ENCODE measurements around the gene TBCEL.
"Not testable (repeated sequence)": the region's sequence is repeated elsewhere in the genome, so short reads cannot be mapped to it uniquely, and the experiment has no call there.

Gene TBCEL

DNA sequence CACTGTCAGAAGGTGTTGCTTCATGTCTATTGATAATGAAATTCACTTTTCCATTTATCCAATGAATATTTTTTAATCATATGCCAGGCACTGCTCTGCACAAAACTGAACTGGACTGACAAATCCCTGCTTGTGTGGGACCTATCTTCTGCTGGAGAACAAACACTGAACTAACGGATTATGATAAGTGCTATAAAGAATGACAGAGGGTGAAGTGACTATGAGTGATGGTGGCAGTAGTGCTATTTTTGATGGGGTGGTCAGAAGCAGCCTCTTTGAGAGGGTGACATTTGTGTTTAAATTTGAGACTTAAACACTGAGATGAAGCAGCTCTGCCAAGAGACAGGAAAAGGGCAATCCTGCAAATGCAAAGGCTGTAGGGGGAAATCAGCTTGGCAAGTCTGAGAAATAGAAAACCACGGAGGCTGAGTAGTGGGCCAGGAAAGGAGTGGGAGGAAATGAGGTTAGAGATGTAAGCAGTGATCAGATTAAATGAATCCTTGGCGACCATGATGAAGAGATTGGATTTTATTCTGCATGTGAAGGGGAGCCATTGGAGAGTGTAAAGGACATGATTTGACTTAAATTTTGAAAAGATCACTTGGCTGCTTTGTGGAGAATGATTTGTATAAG is 6.0 kb downstream of the TBCEL start:
- no peak for DNase-seq

- DNase-seq, result no peak
Observed at GRCh38 chr11:121031167-121031566, 7.3 kb downstream of the TBCEL start.

GRCh38 chr11:121031648-121032047 is 7.7 kb downstream of the TBCEL start:
- not testable (repeated sequence) for DNase-seq

GRCh38 chr11:121032546-121032945 is 8.6 kb downstream of the TBCEL start:
- DNase-seq, result no peak

- DNase-seq, result no peak
Observed at GRCh38 chr11:121033635-121034034, 9.7 kb downstream of the TBCEL start.

GRCh38 chr11:121035169-121035755 is 11.4 kb downstream of the TBCEL start:
- peak; percentile 14 for DNase-seq

DNA sequence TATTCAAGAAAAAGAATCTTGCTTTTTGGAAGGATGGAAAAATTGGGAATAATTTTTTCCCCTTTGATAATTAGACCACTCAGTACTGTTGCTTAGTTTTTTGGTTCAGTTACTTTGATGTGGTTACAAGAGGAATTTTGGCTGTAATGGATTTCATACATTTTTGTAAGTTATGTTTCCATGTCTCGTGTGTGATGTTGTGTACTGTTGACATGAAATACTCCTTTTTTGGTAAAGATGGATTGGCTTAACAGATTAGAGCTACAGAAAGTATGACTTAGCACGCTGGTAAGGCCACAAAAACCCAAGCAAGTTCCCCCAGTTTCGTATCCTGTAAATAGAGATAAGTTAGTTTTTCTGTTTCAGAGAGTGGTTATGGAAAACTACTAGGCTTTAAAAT is 11.9 kb downstream of the TBCEL start:
- DNase-seq, result no peak

- no peak for DNase-seq
Observed at GRCh38 chr11:121037016-121037415, 13.1 kb downstream of the TBCEL start.

GRCh38 chr11:121038648-121039409 is 14.9 kb downstream of the TBCEL start:
- no peak for DNase-seq

- no peak for DNase-seq
Observed at GRCh38 chr11:121039971-121040613, 16.2 kb downstream of the TBCEL start.

- DNase-seq, result no peak
Observed at GRCh38 chr11:121040614-121041002, 16.7 kb downstream of the TBCEL start.

DNA sequence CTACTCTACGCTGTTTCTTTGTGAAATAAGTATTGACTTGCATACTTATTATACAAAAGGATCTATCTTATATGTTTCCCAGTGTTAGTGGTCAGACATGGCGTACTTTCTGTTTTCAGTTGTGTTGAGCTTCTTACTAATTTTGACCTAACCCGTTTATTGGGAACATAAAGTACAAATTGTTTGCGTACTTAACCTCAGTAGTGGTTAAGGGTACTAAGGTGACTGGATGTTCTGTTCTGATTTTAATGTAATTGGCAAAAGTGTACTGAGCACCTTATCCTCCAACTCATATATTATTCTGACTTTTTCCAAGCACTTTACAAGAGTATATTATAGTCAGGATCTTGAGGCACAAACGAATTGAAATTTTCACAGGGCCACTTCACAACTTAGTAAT is 17.2 kb downstream of the TBCEL start:
- no peak for DNase-seq

DNA sequence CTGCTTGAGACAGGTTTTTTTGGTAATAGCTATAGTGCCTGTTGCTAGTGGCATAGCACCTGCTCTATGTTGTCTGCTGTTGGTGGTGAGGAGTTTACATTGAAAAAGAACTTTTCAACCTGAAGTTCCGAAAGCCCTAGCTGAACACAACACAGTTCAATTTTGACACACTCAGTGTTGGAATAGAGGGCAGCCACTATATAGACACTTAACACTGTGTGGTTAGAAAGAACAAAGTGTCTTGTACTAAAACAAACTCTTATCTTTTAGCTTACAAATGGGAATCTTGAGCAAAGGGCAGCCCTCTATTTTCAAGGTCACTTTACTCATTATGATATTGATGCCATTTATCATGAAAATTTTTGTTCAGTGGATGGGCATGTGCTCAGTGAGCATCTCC is 18.4 kb downstream of the TBCEL start:
- DNase-seq, result no peak

GRCh38 chr11:121047926-121048325 is 24.0 kb downstream of the TBCEL start:
- DNase-seq, result no peak

GRCh38 chr11:121048464-121049233 is 24.7 kb downstream of the TBCEL start:
- no peak for DNase-seq

DNA sequence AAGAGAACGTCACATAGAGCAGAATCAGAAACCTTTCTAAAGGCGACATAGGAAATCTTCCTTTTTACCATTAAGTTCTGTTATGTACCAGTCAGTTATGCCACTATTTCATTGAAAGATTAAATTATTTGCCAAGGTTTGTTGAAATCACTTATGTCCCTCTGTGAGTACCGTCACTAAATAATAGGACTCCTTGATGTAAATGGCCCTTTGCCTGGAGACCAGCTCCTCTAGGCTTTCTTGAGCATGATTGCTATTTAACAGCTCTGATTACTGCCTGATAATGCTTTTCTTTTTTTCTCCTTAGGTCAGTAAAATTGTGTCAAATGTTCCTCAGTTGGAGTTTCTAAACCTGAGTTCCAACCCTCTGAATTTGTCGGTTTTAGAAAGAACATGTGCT is 29.3 kb downstream of the TBCEL start:
- no peak for DNase-seq

- no peak for DNase-seq
Observed at GRCh38 chr11:121054266-121054665, 30.4 kb downstream of the TBCEL start.

DNA sequence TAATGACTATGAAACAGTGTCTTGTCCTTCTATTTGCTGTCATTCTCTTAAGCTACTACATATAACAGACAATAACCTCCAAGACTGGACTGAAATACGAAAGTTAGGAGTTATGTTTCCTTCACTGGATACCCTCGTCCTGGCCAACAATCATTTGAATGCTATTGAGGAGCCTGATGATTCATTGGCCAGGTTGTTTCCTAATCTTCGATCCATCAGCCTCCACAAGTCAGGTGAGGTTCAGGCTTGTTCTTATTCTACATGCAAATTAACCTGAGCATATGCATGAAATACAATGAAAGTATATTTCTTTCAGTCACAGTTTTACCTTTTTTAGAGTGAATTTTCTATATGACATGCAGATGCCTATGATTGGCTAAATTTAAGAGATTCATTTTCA is 31.2 kb downstream of the TBCEL start:
- no peak for DNase-seq

DNA sequence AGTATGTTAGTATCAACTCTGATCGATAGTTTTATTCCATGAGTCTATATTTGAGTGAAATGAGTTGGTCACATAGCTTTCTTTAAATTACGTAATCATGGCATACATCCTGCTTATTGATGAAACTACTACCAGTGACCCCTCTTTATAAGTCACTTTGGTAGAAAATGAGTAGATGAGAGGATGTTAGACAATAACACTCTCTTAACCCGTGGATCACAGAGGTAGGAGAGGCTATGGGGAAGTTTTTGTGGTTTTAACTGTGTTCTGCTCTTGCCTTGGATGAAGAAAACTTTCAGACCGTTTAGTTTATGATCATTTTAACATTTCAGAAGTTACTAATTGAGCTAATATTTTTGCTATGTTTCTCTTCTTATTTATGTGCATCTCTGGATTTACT is 34.0 kb downstream of the TBCEL start:
- no peak for DNase-seq

DNA sequence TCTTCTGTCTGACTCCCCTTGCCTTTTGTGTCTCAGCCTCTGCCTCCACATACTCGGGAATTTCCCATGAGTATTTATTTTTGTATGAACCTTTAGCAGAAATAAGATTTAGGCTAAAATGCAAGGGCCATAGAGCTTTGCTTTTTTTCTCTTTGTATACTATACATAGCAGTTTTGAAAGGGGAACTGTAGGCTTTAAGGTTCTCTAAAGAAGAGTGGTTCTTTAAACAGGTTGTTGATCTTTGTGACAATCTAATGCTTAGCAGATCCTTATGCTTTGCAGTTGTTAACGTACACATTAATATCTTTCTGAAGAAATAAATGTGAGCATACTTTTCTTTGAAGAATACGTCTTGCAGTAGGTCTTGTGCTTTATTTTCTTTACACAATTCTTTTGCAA is 35.0 kb downstream of the TBCEL start:
- no peak for DNase-seq

GRCh38 chr11:121059605-121060004 is 35.7 kb downstream of the TBCEL start:
- no peak for DNase-seq

GRCh38 chr11:121063728-121064127 is 39.8 kb downstream of the TBCEL start:
- DNase-seq, result no peak

- DNase-seq, result no peak
Observed at GRCh38 chr11:121066623-121067022, 42.7 kb downstream of the TBCEL start.
